OCI-LY1 (cell line): ENCODE results near the gene ZMYND10.

Experiments used
- H2AFZ ChIP-seq: fragments of 200-600 bp; sonication (generic), shearing (Covaris generic); 2 replicates; pipeline ENCODE4 v1.6.0; 2014; ENCODE audit warnings: antibody characterized with exemption, mild to moderate bottlenecking, low read length
- H3F3A ChIP-seq: fragments of 200-600 bp; sonication (generic), shearing (Covaris generic); 2 replicates; pipeline ENCODE4 v1.6.0; 2014; ENCODE audit warnings: mild to moderate bottlenecking, antibody characterized with exemption, low read length, moderate library complexity; ENCODE audit not compliant: insufficient read depth
- H3K27ac ChIP-seq: fragments of 200-600 bp; sonication (generic); 2 replicates; pipeline ENCODE4 v1.5.1; 2014; ENCODE audit warnings: low read length, mixed run types, mild to moderate bottlenecking, low read depth; ENCODE audit not compliant: poor library complexity, severe bottlenecking
- H3K27me3 ChIP-seq: fragments of 200-600 bp; sonication (generic); 2 replicates; pipeline ENCODE4 v1.6.0; 2014; ENCODE audit warnings: antibody characterized with exemption, mild to moderate bottlenecking, low read length, moderate library complexity; ENCODE audit not compliant: insufficient read depth
- H3K36me3 ChIP-seq: fragments of 200-600 bp; sonication (generic); 2 replicates; pipeline ENCODE4 v1.6.1; 2014; ENCODE audit warnings: mild to moderate bottlenecking, antibody characterized with exemption, low read length, moderate library complexity, mixed read lengths; ENCODE audit not compliant: insufficient read depth
- H3K4me1 ChIP-seq: fragments of 200-600 bp; sonication (generic); 2 replicates; pipeline ENCODE4 v1.5.1; 2014; ENCODE audit warnings: mild to moderate bottlenecking, low read length, moderate library complexity; ENCODE audit not compliant: insufficient read depth, severe bottlenecking
- H3K4me2 ChIP-seq: fragments of 200-600 bp; sonication (generic), shearing (Covaris generic); 2 replicates; pipeline ENCODE4 v1.6.1; 2014; ENCODE audit warnings: low read length
- H3K4me3 ChIP-seq: fragments of 200-600 bp; sonication (generic); 2 replicates; pipeline ENCODE4 v1.5.1; 2014; ENCODE audit warnings: low read length, low read depth, mild to moderate bottlenecking, mixed read lengths; ENCODE audit not compliant: poor library complexity, severe bottlenecking
- H3K79me2 ChIP-seq: fragments of 200-600 bp; shearing (Covaris generic); 2 replicates; pipeline ENCODE4 v1.6.1; 2016; ENCODE audit warnings: mixed run types, low read length, mixed read lengths; ENCODE audit not compliant: insufficient read depth
- H3K9ac ChIP-seq: fragments of 200-600 bp; sonication (generic), shearing (Covaris generic); 2 replicates; pipeline ENCODE4 v1.6.1; 2014; ENCODE audit warnings: mild to moderate bottlenecking, low read length, mixed read lengths
- H3K9me2 ChIP-seq: fragments of 200-600 bp; sonication (generic), shearing (Covaris generic); 2 replicates; pipeline ENCODE4 v1.6.1; 2014; ENCODE audit warnings: low read depth, mild to moderate bottlenecking, low read length, mixed read lengths
- H3K9me3 ChIP-seq: fragments of 200-600 bp; shearing (Covaris generic); 2 replicates; pipeline ENCODE4 v1.6.1; 2014; ENCODE audit warnings: low read length, mixed read lengths
- H4K20me1 ChIP-seq: fragments of 200-600 bp; sonication (generic), shearing (Covaris generic); 2 replicates; pipeline ENCODE4 v1.6.0; 2016; ENCODE audit warnings: mild to moderate bottlenecking, low read length; ENCODE audit not compliant: insufficient read depth
- CTCF ChIP-seq: fragments of 200-600 bp; sonication (generic), shearing (Covaris generic); IDR thresholded peaks from 2 replicates; pipeline ENCODE4 v1.5.1; 2017; ENCODE audit warnings: mild to moderate bottlenecking, antibody characterized with exemption, low read length, moderate library complexity, mixed read lengths
- EZH2 ChIP-seq: fragments of 200-600 bp; sonication (generic), shearing (Covaris generic); IDR thresholded peaks from 2 replicates; pipeline ENCODE4 v1.8.0; 2017; ENCODE audit warnings: borderline replicate concordance, mixed run types, mild to moderate bottlenecking, antibody characterized with exemption, low read length, moderate library complexity, mixed read lengths

ZMYND10 gene

DNA sequence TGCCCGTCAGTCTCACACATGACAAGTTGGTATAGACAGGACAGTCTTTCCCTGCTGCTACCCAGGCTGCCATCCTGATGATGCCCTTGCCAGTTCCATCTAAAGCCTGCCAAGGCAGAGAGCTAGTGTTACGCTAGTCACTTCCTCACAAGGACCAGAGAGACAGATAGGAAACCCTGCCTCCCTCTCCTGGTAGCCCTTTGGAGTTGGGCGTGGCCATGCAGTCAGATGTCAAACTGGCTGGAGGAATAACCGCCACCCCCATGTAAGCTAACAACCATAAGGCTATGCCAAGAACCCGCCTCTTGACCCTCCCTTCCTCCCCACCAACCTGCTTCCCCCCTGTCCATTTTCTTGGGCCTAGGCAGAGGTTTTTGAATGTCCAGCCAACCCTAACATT is 11.0 kb upstream of the ZMYND10 start:
- Histone ChIP-seq H3K27me3 (no peaks in the 10 kb centered on the region), H3F3A (no peaks in the 10 kb centered on the region), H2AFZ (no peak overlapping the region), H3K4me3 (peak overlapping the region; percentile 71), H3K9me3 (no peaks in the 10 kb centered on the region), H3K4me2 (peak overlapping the region; percentile 67), H4K20me1 (no peaks in the 10 kb centered on the region), H3K36me3 (peaks cover 32% of the 10 kb centered on the region; the same call in 1 of the 2 replicates), H3K9ac (peak overlapping the region; percentile 82; the same call in 1 of the 2 replicates), H3K9me2 (no peaks in the 10 kb centered on the region), H3K79me2 (no peaks in the 10 kb centered on the region), H3K4me1 (peaks cover 41% of the 10 kb centered on the region), H3K27ac (no peak overlapping the region)
- no peak for TF ChIP-seq EZH2
- TF ChIP-seq CTCF, result no peak

DNA sequence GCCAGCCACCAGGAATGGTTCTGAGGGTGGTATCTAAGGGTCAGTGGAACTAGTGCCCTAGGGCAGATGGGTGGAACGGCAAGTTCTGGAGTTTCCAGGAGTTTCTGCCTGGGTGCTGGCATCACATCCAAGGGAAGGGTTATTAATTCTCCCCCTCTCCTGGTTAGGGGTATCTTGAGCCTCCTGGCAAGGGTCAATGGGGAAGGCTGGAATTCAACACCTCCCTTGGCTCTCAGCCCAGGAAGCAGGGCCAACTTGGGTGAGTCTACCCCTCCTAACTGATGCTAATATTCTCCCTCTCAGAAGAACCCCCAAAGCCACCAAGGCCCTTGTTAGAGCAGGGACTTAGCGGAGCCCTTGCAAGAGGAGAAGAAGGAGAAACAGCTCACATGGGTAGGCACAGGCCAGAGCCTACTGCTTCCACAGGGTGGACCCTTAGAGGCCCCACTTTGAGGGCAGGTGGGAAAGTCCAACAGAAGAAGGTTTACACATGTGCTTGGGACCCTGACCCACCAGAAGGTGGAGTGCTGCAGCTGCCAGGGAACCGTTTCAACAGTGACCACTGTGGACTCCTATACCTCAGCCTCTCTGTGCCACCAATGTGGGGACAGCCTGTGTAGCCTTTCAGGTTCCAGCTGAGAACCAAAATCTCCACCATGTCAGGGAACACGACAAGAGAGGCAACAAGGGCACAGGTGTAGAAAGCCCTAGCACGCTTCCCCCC is 10.5 kb upstream of the ZMYND10 start:
- peak overlapping the region; percentile 71 for H3K4me3 ChIP-seq
- TF ChIP-seq CTCF, result no peak
- TF ChIP-seq EZH2, result no peak
- peaks cover 46% of the 10 kb centered on the region for H3K4me1 ChIP-seq
- H3K9me3 ChIP-seq, result no peaks in the 10 kb centered on the region
- peak overlapping the region; percentile 29; the same call in 1 of the 2 replicates for H3K9ac ChIP-seq
- no peaks in the 10 kb centered on the region for H4K20me1 ChIP-seq
- H3K27ac ChIP-seq, result no peak overlapping the region
- peak overlapping the region; percentile 67 for H3K4me2 ChIP-seq
- no peaks in the 10 kb centered on the region for H3K9me2 ChIP-seq
- no peaks in the 10 kb centered on the region for H3K27me3 ChIP-seq
- no peaks in the 10 kb centered on the region for H3F3A ChIP-seq
- no peak overlapping the region for H2AFZ ChIP-seq
- H3K36me3 ChIP-seq, result peaks cover 32% of the 10 kb centered on the region; the same call in 1 of the 2 replicates
- H3K79me2 ChIP-seq, result no peaks in the 10 kb centered on the region

DNA sequence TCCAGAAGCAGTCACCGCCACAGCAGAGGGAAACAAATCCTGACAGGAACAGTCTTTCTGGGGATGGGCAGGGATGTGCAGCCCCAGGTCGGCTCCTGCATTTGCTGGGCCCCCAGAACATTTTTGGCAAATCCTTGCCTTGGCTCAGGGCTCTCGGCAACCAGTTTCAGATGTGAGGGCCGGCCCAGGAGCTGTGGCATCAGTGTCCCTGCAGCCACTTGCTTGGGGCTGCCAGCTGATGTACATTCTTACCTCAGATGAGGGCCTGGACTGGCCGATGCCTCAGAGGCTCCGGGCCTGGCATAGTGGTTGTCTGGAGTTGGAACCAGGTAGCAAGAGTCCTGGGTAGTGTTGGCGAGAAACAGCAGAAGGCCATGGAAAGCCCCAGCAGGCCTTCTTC is 9.3 kb upstream of the ZMYND10 start:
- Histone ChIP-seq H3F3A (no peaks in the 10 kb centered on the region), H3K4me3 (no peak overlapping the region), H2AFZ (no peak overlapping the region), H3K9me2 (no peaks in the 10 kb centered on the region), H3K4me2 (no peak overlapping the region), H3K36me3 (peaks cover 32% of the 10 kb centered on the region; the same call in 1 of the 2 replicates), H4K20me1 (no peaks in the 10 kb centered on the region), H3K27ac (no peak overlapping the region), H3K9ac (no peak overlapping the region), H3K27me3 (no peaks in the 10 kb centered on the region), H3K79me2 (no peaks in the 10 kb centered on the region), H3K9me3 (no peaks in the 10 kb centered on the region), H3K4me1 (peaks cover 49% of the 10 kb centered on the region)
- TF ChIP-seq EZH2 (no peak), CTCF (no peak)
